Esophagus (tissue), 2 donors: Measurements from ENCODE around the gene OR6K6. TPM values are rescaled to one million over a fixed set of nuclear protein-coding genes. Genes with fewer than 3 reads are reported as not detected.

ENCODE experiments used
- H3K27ac ChIP-seq, 2 donors: one replicate each; pipeline ENCODE4 v1.5.1; 2013; ENCODE audit warnings: low read depth in 2 of 2, mild to moderate bottlenecking in 2 of 2, inconsistent platforms in 1 of 2, low read length in 1 of 2, moderate library complexity in 1 of 2
- H3K27me3 ChIP-seq, 2 donors: one replicate each; pipeline ENCODE4 v1.6.1; 2013; ENCODE audit warnings: low read length in 2 of 2, control low read depth in 1 of 2, mild to moderate bottlenecking in 1 of 2; ENCODE audit not compliant: insufficient read depth in 2 of 2, control insufficient read depth in 1 of 2
- H3K36me3 ChIP-seq, 2 donors: one replicate each; pipeline ENCODE4 v1.6.1; 2013; ENCODE audit warnings: low read length in 1 of 2; ENCODE audit not compliant: control insufficient read depth in 2 of 2, insufficient read depth in 2 of 2
- H3K4me1 ChIP-seq, 2 donors: one replicate each; pipeline ENCODE4 v1.6.1; 2013; ENCODE audit warnings: low read length in 1 of 2; ENCODE audit not compliant: control insufficient read depth in 2 of 2, insufficient read depth in 2 of 2
- H3K4me3 ChIP-seq, 2 donors: one replicate each; pipeline ENCODE4 v1.5.1; 2013; ENCODE audit warnings: low read length in 2 of 2, mild to moderate bottlenecking in 2 of 2, low read depth in 1 of 2, moderate library complexity in 1 of 2
- H3K9me3 ChIP-seq, 2 donors: one replicate each; pipeline ENCODE4 v1.6.1; 2013; ENCODE audit warnings: mild to moderate bottlenecking in 2 of 2, low read depth in 1 of 2, low read length in 1 of 2, moderate library complexity in 1 of 2; ENCODE audit not compliant: control insufficient read depth in 2 of 2, insufficient read depth in 1 of 2
- WGBS, 2 donors: extraction: QIAGEN DNeasy Blood & Tissue Kit; methylation state at CpG; one replicate each; pipeline ENCODE4 v1.1.7; 2013; 5-methylcytosine and 5-hydroxymethylcytosine counted together
- polyA plus RNA-seq, 2 donors: library from polyadenylated mRNA; stranded (reverse); fragments of 200-250 nt; gene quantifications; one replicate each; pipeline ENCODE4 v1.2.3, GENCODE V29; 2013
- donor health status: healthy with polysubstance abuse.
- donor health status: Bipolar disorder and iron deficiency.

The OR6K6 gene
- polyA plus RNA-seq, 2 donors = not detected

DNA sequence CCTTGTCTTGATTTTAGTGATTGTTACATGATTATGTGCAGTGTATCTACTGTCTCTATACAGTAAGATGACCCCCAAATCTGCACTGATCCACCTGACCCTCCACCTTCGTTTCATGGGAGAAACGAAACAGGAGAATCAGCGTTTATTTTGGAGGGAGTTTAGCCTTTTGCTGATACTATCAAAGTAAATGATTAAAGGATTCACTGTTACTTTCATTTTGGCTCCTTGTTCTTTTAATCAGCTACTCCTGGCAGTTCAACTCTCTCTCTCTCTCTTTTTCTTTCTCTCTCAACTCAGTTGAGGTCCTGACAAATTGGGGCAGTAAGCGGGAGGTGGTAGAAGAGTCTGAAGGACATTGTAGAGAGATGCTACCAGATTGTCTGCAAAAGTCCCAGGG, 24.1 kb upstream of the OR6K6 start:
- no peak overlapping the region for H3K27ac ChIP-seq
- no peak overlapping the region for H3K4me3 ChIP-seq
- peaks cover 0 to 2% of the 10 kb centered on the region in 2 donors for H3K9me3 ChIP-seq
- H3K27me3 ChIP-seq = no peaks in the 10 kb centered on the region
- H3K36me3 ChIP-seq = no peaks in the 10 kb centered on the region
- no peaks in the 10 kb centered on the region for H3K4me1 ChIP-seq
- WGBS, 2 donors = 48 to 65% methylated on average over 4 of the region's 4 CpGs

DNA sequence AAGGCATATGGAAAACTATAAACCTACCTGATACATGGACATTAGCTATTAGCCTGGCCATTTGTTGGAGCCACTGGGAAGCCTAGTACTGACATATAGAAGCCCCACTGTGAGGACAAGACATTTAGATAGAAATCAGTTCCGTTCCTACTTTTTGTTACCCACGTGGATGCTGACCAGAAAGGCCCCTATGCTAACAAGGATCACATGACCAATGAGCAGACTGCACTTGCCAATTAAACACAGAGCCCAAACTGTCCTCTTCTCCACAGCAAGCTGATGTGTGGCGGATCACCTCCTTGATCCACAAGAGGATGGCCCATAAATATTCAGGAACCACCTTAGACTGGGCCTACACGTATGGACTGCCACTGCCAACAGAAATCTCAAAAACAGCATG, 22.8 kb upstream of the OR6K6 start:
- Histone ChIP-seq H3K9me3 (peaks cover 0 to 2% of the 10 kb centered on the region in 2 donors), H3K27ac (no peak overlapping the region), H3K4me1 (no peaks in the 10 kb centered on the region), H3K4me3 (no peak overlapping the region), H3K36me3 (no peaks in the 10 kb centered on the region), H3K27me3 (no peaks in the 10 kb centered on the region)
- 78 to 82% methylated on average over 4 of the region's 4 CpGs for WGBS, 2 donors

DNA sequence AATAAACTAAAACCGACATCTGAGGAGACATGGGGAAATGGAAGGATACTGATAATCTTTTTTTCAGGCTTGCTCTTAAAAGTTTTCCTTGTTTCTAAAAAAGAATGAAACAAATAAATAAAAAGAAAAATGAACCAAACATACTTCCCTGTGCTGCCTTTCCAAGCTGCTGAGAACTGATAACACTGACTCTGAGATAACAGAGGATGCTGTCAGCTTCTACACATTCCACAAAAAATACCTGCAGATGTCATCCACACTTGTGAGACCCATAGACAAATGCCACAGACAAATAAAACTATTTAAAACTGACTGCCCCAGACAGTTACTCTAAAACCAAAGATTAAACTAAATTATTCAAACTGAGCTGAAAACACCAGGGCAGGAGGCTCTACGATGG, 22.0 kb upstream of the OR6K6 start:
- Histone ChIP-seq H3K36me3 (no peaks in the 10 kb centered on the region), H3K27me3 (no peaks in the 10 kb centered on the region), H3K9me3 (peaks cover 0 to 2% of the 10 kb centered on the region in 2 donors), H3K4me1 (no peaks in the 10 kb centered on the region), H3K27ac (no peak overlapping the region), H3K4me3 (no peak overlapping the region)
- WGBS, 2 donors = 56 to 57% methylated on average over 2 of the region's 2 CpGs

DNA sequence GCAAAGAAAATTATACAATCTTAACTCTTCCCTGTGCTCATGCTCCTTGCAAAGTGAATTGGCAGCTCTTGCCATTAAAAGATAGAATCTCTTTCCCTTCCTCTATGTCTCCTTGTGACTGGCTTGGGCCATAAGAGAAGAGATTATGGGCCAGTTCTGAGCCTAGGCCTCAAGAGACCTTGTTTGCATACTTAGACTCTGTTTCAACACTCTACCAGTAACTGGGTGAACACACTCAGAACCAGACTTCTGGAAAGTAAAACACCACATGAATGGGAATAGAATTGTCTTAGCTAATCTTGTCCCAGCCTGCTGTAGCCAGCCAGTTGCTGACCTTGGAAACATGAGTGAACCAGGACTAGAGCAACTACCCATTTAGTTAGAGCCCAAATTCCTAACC, 18.7 kb upstream of the OR6K6 start:
- Histone ChIP-seq H3K36me3 (no peaks in the 10 kb centered on the region), H3K9me3 (peaks cover 0 to 2% of the 10 kb centered on the region in 2 donors), H3K27ac (no peak overlapping the region), H3K4me1 (no peaks in the 10 kb centered on the region), H3K27me3 (no peaks in the 10 kb centered on the region), H3K4me3 (no peak overlapping the region)

DNA sequence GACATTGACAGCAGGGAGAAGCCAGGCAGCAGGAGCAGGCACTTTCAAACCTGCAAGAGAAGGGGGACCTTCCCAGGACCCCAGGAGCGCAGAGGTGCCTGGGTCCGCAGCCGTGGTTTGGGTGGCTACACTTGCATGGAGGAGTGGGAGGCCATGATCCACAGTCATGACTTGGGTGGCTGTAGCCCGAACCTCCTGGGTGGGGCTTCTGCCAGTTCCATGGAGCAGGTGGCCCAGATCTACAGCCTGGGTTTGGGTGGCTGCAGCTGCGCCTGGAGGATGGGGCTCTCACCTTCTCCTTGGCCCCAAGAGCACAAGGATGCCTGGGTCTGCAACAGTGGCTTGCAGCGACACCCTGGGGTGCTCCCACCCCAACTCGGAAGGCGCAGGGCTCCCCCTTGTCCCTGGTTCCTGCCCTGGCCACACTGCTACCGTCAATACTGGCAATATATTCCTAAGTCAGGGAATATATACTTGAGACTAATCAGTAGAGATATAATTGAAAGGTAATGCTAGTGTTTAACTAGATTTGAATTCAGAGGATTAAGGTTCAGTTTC, 2.3 kb upstream of the OR6K6 start:
- H3K27ac ChIP-seq = no peak overlapping the region
- H3K9me3 ChIP-seq = no peaks in the 10 kb centered on the region
- no peaks in the 10 kb centered on the region for H3K27me3 ChIP-seq
- no peak overlapping the region for H3K4me3 ChIP-seq
- no peaks in the 10 kb centered on the region for H3K4me1 ChIP-seq
- no peaks in the 10 kb centered on the region for H3K36me3 ChIP-seq
- WGBS, 2 donors = 89 to 93% methylated on average over 9 of the region's 9 CpGs

DNA sequence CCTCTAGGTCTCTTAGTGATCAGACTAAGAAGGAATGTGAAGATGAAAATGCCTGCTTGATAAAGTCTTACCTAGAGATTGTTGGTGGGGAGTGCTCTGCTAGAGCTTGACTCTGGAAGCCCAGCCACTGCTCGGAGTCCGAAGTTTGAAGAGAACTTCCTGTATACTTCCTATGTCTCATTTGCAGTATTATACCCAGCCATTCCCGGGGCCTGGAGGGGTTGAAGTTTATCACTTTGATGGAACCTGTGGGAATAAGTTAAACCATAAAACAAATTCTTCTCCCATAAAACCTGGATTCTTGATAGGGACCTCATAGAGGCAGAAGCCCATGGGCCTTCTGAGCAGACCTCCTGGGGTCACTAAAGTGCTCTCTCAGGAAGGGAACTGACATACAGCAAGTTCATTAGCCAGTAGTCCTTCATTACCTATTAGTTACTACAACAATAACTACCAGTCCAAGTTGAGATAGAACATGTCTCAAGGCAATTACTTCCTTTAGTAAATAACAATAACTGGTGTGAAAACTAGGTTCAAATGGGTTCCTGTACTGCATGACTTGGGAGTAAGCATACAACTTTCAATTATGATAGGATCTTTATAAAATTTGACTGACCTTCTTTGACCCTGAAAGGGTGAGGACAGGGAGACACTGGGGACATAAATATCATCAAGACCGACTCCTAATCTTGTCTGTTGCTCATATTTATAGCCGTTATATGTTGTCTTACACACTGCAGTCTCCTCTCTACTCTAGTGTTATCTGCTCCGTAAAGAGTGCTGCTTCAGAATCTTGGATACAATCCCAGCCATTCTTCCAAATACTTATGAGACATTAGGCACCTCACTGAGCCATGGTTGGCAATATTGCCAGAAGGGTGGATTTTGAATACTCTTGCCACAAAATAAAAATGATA, 17.7 kb downstream of the OR6K6 start, which contains the start of gene OR6N1:
OR6N1 (minus strand) TSS at position 246 of the 917 bp plus-strand sequence. CDS start 5,513 bp downstream, outside the sequence.
- no peak within 1 kb of the TSS for H3K27ac ChIP-seq
- H3K4me3 ChIP-seq = no peak within 1 kb of the TSS
- no peaks in the 10 kb centered on the region for H3K27me3 ChIP-seq
- 69 to 72% methylated on average over 6 of the region's 6 CpGs for WGBS, 2 donors
- H3K9me3 ChIP-seq = no peaks in the 10 kb centered on the region
- H3K36me3 ChIP-seq = no peaks in the 10 kb centered on the region
- H3K4me1 ChIP-seq = no peaks in the 10 kb centered on the region

DNA sequence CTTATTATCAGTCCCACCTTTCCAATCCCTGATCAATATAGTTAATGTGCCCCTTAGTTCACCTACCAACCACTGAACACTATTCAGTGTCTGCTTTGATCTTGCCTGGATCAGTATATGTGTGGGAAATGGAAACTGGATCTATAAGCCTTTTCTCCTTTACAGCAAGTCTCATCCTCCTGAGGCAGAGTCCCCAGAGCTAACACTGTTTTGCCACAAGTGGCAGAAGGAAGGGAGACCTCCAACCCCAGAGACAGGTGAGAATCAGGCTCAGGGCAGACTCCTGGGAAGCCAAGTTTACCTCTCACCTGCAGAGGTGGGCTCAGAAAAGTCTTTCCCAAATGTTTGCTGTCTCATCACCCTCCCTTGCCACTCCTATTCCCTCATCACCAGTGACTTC, 26.6 kb downstream of the OR6K6 start, which contains the start of gene OR6N2:
OR6N2 (minus strand) TSS at position 101 of the 400 bp plus-strand sequence. CDS start 3,569 bp downstream, outside the sequence.
- H3K4me1 ChIP-seq = no peaks in the 10 kb centered on the region
- H3K36me3 ChIP-seq = no peaks in the 10 kb centered on the region
- no peak within 1 kb of the TSS for H3K4me3 ChIP-seq
- H3K27ac ChIP-seq = no peak within 1 kb of the TSS
- no peaks in the 10 kb centered on the region for H3K27me3 ChIP-seq
- no peaks in the 10 kb centered on the region for H3K9me3 ChIP-seq

DNA sequence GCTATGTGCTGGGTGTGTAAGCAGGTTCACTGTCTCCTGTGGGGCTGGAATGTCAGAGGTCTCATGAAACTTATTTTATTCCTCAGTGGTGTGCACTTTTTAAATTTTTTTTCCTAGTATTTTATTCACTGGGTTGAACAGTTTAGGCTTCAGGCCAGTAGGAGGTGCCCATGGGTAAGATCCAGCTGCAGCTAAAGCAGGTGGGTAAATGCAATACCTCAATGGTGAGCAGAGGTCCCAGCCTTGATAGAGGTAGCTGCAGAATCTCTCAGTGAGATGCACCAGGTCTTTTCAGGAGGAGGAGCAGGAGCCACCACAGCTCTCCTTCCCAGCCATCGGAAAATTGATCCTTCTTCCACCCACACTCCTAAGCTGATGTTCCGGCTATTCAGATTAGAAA, 39.1 kb downstream of the OR6K6 start:
- no peaks in the 10 kb centered on the region for H3K27me3 ChIP-seq
- H3K4me1 ChIP-seq = no peaks in the 10 kb centered on the region
- H3K4me3 ChIP-seq = no peak overlapping the region
- WGBS, 2 donors = 73 to 79% methylated on average over 2 of the region's 2 CpGs
- no peaks in the 10 kb centered on the region for H3K9me3 ChIP-seq
- H3K36me3 ChIP-seq = no peaks in the 10 kb centered on the region
- no peak overlapping the region for H3K27ac ChIP-seq

DNA sequence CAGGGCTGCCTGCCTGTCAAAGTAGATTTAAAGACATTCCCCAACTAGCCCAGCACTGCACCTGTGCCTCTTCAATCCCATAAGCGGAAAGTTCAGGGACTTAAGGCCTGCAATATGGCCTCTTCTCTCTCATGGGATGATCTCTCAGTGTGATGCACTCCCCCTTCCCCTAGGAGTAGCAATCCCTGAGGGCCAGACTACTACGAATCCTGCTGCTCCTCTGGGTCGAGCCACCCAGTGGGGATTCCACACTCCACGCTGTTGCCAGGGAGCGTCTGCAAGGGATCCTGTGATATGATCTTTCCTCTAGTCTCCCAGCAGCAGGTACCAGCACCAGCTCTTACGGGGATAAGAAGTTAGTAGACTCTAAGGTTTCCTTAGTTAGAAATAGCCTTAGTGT, 39.7 kb downstream of the OR6K6 start:
- H3K36me3 ChIP-seq = no peaks in the 10 kb centered on the region
- no peaks in the 10 kb centered on the region for H3K27me3 ChIP-seq
- no peak overlapping the region for H3K4me3 ChIP-seq
- 66 to 71% methylated on average over 6 of the region's 6 CpGs for WGBS, 2 donors
- no peak overlapping the region for H3K27ac ChIP-seq
- no peaks in the 10 kb centered on the region for H3K4me1 ChIP-seq
- no peaks in the 10 kb centered on the region for H3K9me3 ChIP-seq
